GM12878 (cell line): ENCODE results near the gene GCSAM. TPM values are rescaled to one million over a fixed set of nuclear protein-coding genes. Genes with fewer than 3 reads are reported as not detected.

ENCODE experiments used
- BRCA1 ChIP-seq: IDR thresholded peaks from 2 replicates; pipeline ENCODE4 v1.6.1; 2011; ENCODE audit warnings: low read depth, low read length, improper control_type of control experiment
- CREM ChIP-seq: IDR thresholded peaks from 2 replicates; pipeline ENCODE4 v1.6.1; 2014; ENCODE audit warnings: antibody characterized with exemption, low read depth
- KAT2A ChIP-seq: conservative IDR thresholded peaks from 2 replicates; pipeline ENCODE4 v1.6.1; 2011; ENCODE audit warnings: low read depth, low read length; ENCODE audit not compliant: control insufficient read depth
- LARP7 ChIP-seq: fragments of 450-650 bp; IDR thresholded peaks from 2 replicates; pipeline ENCODE4 v1.6.1; 2017; ENCODE audit warnings: mild to moderate bottlenecking
- MXI1 ChIP-seq: fragments of 150-350 bp; IDR thresholded peaks from 2 replicates; pipeline ENCODE4 v1.6.1; 2011; ENCODE audit warnings: low read depth, mild to moderate bottlenecking, inconsistent platforms, low read length, improper control_type of control experiment
- POLR2AphosphoS5 ChIP-seq: IDR thresholded peaks from 2 replicates; pipeline ENCODE4 v1.6.1; 2011; ENCODE audit warnings: mild to moderate bottlenecking, low read length, inconsistent platforms
- SP1 ChIP-seq: IDR thresholded peaks from one replicate; pipeline ENCODE4 v1.6.1; 2011; ENCODE audit warnings: low read depth, low read length
- SRF ChIP-seq, 2 experiments: IDR thresholded peaks; 2 replicates each; pipeline ENCODE4 v1.6.1; 2011; ENCODE audit warnings: low read depth in 2 of 2, low read length in 2 of 2, mild to moderate bottlenecking in 1 of 2, moderate library complexity in 1 of 2
- TARDBP ChIP-seq: IDR thresholded peaks from 2 replicates; pipeline ENCODE4 v1.6.1; 2016; ENCODE audit warnings: borderline replicate concordance
- YY1 ChIP-seq: IDR thresholded peaks from 2 replicates; pipeline ENCODE4 v1.6.1; 2011; ENCODE audit warnings: low read depth, mild to moderate bottlenecking, low read length
- polyA plus RNA-seq, 11 experiments: library from polyadenylated mRNA; depleted of rRNA in 4 of 11; unstranded in 6 of 11; stranded (reverse) in 5 of 11; fragments of >200 nt; fragmentation: Nextera tagmentation in 4 of 11; fragmentation: Illumina TruSeq in 1 of 11; extraction: Ambion mirVana in 4 of 11; extraction: Trizol in 1 of 11; gene quantifications; 1 replicate in 1 of 11; 2 replicates in 10 of 11; pipeline versions ENCODE4 v1.2.1 to v1.2.3, GENCODE V29; 2011 to 2016; ENCODE audit warnings: inconsistent platforms in 2 of 11, missing spikeins in 2 of 11, low read depth in 1 of 11
- total RNA-seq, 4 experiments: library from RNA; depleted of rRNA in 3 of 4; stranded (reverse); fragments of >200 nt in 3 of 4; fragmentation: Illumina TruSeq in 1 of 4; extraction: Trizol in 1 of 4; gene quantifications; 2 replicates each; pipeline versions ENCODE4 v1.2.1 to v1.2.3, GENCODE V29; 2013 to 2021
- TF ChIP-seq, protein P1 (sequence below): fragments of 450-650 bp; IDR thresholded peaks from 2 replicates; pipeline ENCODE4 v1.6.1; 2017; ENCODE audit warnings: antibody characterized with exemption, mild to moderate bottlenecking, moderate library complexity
- TF ChIP-seq, protein P2 (sequence below): IDR thresholded peaks from 2 replicates; pipeline ENCODE4 v1.6.1; 2012; ENCODE audit warnings: improper control_type of control experiment, low read depth, low read length; ENCODE audit not compliant: insufficient replicate concordance
- TF ChIP-seq, protein P3 (sequence below): fragments of 450-650 bp; IDR thresholded peaks from 2 replicates; pipeline ENCODE4 v1.6.1; 2016; ENCODE audit warnings: mild to moderate bottlenecking
- TF ChIP-seq, protein P4 (sequence below): fragments of 450-650 bp; IDR thresholded peaks from 2 replicates; pipeline ENCODE4 v1.6.1; 2018; ENCODE audit warnings: borderline replicate concordance, mild to moderate bottlenecking; ENCODE audit not compliant: partially characterized antibody

GCSAM gene
- total and polyA plus RNA-seq, 10 of the 15 experiments (the other 5 are each of a cell fraction or from before 2014, with no cell fraction given): 81.5 to 407 (median 107) TPM

DNA sequence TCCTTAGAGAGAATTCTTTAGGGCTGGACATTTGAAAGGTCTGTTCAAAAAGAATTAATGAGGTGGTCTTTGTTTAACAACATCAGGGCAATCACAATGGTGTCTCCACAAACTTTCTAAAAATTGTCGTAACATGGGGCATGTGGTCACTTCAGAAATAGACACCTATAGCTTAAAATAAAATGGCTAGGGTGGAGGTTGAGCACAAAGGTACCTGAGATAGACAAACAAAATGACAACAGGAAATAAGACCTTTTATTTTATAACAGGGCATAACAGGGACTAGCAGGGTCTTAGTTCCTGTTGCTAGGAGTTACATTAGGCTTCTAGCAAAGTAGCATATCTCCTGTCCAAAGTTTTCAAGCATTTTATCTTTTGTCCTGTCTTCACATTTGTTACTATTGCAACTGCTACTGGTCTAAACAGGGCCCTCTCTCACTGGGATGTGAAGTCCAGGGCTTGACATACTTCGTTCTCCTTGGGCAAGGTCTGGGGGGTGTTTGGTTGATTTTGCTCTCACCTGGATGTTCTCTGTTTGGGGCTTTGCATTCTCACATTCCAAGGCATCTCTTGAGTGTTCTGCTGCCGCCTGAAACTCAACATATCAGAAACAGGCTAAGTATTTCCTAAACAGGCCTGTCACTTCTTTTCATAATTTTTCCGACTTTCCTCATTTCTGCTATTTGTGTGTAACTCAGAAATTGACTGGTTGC, 3.0 kb downstream of the GCSAM start (continued):
- TF ChIP-seq, protein P1, sequence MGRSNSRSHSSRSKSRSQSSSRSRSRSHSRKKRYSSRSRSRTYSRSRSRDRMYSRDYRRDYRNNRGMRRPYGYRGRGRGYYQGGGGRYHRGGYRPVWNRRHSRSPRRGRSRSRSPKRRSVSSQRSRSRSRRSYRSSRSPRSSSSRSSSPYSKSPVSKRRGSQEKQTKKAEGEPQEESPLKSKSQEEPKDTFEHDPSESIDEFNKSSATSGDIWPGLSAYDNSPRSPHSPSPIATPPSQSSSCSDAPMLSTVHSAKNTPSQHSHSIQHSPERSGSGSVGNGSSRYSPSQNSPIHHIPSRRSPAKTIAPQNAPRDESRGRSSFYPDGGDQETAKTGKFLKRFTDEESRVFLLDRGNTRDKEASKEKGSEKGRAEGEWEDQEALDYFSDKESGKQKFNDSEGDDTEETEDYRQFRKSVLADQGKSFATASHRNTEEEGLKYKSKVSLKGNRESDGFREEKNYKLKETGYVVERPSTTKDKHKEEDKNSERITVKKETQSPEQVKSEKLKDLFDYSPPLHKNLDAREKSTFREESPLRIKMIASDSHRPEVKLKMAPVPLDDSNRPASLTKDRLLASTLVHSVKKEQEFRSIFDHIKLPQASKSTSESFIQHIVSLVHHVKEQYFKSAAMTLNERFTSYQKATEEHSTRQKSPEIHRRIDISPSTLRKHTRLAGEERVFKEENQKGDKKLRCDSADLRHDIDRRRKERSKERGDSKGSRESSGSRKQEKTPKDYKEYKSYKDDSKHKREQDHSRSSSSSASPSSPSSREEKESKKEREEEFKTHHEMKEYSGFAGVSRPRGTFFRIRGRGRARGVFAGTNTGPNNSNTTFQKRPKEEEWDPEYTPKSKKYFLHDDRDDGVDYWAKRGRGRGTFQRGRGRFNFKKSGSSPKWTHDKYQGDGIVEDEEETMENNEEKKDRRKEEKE: no peak
- no peak for TF ChIP-seq TARDBP
- TF ChIP-seq, protein P2, sequence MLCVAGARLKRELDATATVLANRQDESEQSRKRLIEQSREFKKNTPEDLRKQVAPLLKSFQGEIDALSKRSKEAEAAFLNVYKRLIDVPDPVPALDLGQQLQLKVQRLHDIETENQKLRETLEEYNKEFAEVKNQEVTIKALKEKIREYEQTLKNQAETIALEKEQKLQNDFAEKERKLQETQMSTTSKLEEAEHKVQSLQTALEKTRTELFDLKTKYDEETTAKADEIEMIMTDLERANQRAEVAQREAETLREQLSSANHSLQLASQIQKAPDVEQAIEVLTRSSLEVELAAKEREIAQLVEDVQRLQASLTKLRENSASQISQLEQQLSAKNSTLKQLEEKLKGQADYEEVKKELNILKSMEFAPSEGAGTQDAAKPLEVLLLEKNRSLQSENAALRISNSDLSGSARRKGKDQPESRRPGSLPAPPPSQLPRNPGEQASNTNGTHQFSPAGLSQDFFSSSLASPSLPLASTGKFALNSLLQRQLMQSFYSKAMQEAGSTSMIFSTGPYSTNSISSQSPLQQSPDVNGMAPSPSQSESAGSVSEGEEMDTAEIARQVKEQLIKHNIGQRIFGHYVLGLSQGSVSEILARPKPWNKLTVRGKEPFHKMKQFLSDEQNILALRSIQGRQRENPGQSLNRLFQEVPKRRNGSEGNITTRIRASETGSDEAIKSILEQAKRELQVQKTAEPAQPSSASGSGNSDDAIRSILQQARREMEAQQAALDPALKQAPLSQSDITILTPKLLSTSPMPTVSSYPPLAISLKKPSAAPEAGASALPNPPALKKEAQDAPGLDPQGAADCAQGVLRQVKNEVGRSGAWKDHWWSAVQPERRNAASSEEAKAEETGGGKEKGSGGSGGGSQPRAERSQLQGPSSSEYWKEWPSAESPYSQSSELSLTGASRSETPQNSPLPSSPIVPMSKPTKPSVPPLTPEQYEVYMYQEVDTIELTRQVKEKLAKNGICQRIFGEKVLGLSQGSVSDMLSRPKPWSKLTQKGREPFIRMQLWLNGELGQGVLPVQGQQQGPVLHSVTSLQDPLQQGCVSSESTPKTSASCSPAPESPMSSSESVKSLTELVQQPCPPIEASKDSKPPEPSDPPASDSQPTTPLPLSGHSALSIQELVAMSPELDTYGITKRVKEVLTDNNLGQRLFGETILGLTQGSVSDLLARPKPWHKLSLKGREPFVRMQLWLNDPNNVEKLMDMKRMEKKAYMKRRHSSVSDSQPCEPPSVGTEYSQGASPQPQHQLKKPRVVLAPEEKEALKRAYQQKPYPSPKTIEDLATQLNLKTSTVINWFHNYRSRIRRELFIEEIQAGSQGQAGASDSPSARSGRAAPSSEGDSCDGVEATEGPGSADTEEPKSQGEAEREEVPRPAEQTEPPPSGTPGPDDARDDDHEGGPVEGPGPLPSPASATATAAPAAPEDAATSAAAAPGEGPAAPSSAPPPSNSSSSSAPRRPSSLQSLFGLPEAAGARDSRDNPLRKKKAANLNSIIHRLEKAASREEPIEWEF: peak; percentile 28
- no peak for TF ChIP-seq MXI1
- no peak for TF ChIP-seq SRF (IDR thresholded peaks at IDR 0.05; ENCODE audit: low read depth in 2 of 2, low read length in 2 of 2)
- TF ChIP-seq CREM: no peak
- TF ChIP-seq YY1: peak; percentile 38; the same call in 1 of the 2 replicates
- peak; percentile 50; the same call in 1 of the 2 replicates for TF ChIP-seq POLR2AphosphoS5
- TF ChIP-seq BRCA1: no peak
- TF ChIP-seq LARP7: no peak
- TF ChIP-seq, protein P3, sequence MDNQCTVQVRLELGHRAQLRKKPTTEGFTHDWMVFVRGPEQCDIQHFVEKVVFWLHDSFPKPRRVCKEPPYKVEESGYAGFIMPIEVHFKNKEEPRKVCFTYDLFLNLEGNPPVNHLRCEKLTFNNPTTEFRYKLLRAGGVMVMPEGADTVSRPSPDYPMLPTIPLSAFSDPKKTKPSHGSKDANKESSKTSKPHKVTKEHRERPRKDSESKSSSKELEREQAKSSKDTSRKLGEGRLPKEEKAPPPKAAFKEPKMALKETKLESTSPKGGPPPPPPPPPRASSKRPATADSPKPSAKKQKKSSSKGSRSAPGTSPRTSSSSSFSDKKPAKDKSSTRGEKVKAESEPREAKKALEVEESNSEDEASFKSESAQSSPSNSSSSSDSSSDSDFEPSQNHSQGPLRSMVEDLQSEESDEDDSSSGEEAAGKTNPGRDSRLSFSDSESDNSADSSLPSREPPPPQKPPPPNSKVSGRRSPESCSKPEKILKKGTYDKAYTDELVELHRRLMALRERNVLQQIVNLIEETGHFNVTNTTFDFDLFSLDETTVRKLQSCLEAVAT: peak; percentile 96; the same call in 1 of the 2 replicates
- TF ChIP-seq, protein P4, sequence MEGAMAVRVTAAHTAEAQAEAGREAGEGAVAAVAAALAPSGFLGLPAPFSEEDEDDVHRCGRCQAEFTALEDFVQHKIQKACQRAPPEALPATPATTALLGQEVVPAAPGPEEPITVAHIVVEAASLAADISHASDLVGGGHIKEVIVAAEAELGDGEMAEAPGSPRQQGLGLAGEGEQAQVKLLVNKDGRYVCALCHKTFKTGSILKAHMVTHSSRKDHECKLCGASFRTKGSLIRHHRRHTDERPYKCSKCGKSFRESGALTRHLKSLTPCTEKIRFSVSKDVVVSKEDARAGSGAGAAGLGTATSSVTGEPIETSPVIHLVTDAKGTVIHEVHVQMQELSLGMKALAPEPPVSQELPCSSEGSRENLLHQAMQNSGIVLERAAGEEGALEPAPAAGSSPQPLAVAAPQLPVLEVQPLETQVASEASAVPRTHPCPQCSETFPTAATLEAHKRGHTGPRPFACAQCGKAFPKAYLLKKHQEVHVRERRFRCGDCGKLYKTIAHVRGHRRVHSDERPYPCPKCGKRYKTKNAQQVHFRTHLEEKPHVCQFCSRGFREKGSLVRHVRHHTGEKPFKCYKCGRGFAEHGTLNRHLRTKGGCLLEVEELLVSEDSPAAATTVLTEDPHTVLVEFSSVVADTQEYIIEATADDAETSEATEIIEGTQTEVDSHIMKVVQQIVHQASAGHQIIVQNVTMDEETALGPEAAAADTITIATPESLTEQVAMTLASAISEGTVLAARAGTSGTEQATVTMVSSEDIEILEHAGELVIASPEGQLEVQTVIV: no peak
- no peak for TF ChIP-seq KAT2A
- TF ChIP-seq SP1: no peak
